Osteoblast (primary cell): ENCODE data around the gene EHMT2. TPM values are rescaled to one million over a fixed set of nuclear protein-coding genes. Genes with fewer than 3 reads are reported as not detected.

ENCODE experiments used
- DNase-seq: peaks from one replicate; pipeline ENCODE4 v3.0.0; 2011; ENCODE audit warnings: low spot score, mixed read lengths; ENCODE audit not compliant: insufficient read length; ENCODE audit errors: missing footprints
- H2AFZ ChIP-seq: 2 replicates; pipeline ENCODE4 v1.6.0; 2011; ENCODE audit warnings: mild to moderate bottlenecking, low read length
- H3K27ac ChIP-seq: 2 replicates; pipeline ENCODE4 v1.5.1; 2011; ENCODE audit warnings: mild to moderate bottlenecking, low read depth, low read length, moderate library complexity
- H3K27me3 ChIP-seq: 2 replicates; pipeline ENCODE4 v1.6.0; 2012; ENCODE audit warnings: mild to moderate bottlenecking, control low read depth, inconsistent platforms, low read length, moderate library complexity; ENCODE audit not compliant: insufficient read depth
- H3K36me3 ChIP-seq: 2 replicates; pipeline ENCODE4 v1.5.1; 2011; ENCODE audit warnings: mild to moderate bottlenecking, low read length, control low read depth, moderate library complexity; ENCODE audit not compliant: insufficient read depth
- H3K4me1 ChIP-seq: 2 replicates; pipeline ENCODE4 v1.5.1; 2011; ENCODE audit warnings: mild to moderate bottlenecking, low read length, control low read depth, moderate library complexity; ENCODE audit not compliant: insufficient read depth
- H3K4me2 ChIP-seq: 2 replicates; pipeline ENCODE4 v1.6.0; 2011; ENCODE audit warnings: mild to moderate bottlenecking, low read length; ENCODE audit not compliant: insufficient read depth
- H3K4me3 ChIP-seq: fragments of 200-600 bp; sonication (generic); 3 replicates; pipeline ENCODE4 v1.5.1; 2012; ENCODE audit warnings: mild to moderate bottlenecking, low read length, inconsistent platforms; ENCODE audit not compliant: insufficient read depth
- H3K79me2 ChIP-seq: 2 replicates; pipeline ENCODE4 v1.6.0; 2012; ENCODE audit warnings: mild to moderate bottlenecking, low read length, control low read depth, inconsistent platforms; ENCODE audit not compliant: insufficient read depth
- H3K9me3 ChIP-seq: 2 replicates; pipeline ENCODE4 v1.5.1; 2011; ENCODE audit warnings: low read depth, low read length, control low read depth
- H4K20me1 ChIP-seq: 2 replicates; pipeline ENCODE4 v1.6.0; 2012; ENCODE audit warnings: mild to moderate bottlenecking, low read length, control low read depth; ENCODE audit not compliant: insufficient read depth
- CTCF ChIP-seq: IDR thresholded peaks from 2 replicates; pipeline ENCODE4 v1.5.1; 2011; ENCODE audit warnings: mild to moderate bottlenecking, low read depth, low read length, moderate library complexity; ENCODE audit errors: extremely low read depth
- total RNA-seq: library from RNA; depleted of rRNA; stranded (reverse); fragments of >200 nt; gene quantifications from 2 replicates; pipeline ENCODE4 v1.2.3, GENCODE V29; 2012

The EHMT2 gene
- total RNA-seq, 1 donor = 40.9 TPM

GRCh38 chr6:31930962-31931361 is 33.5 kb upstream of the EHMT2 start:
- H4K20me1 ChIP-seq = no peaks in the 10 kb centered on the region
- no peaks in the 10 kb centered on the region for H3K9me3 ChIP-seq
- H3K27ac ChIP-seq = no peak overlapping the region
- no peak overlapping the region for H3K4me3 ChIP-seq
- no peak for DNase-seq
- no peak overlapping the region for H2AFZ ChIP-seq
- H3K27me3 ChIP-seq = peaks cover 8% of the 10 kb centered on the region
- no peaks in the 10 kb centered on the region for H3K36me3 ChIP-seq
- H3K79me2 ChIP-seq = no peaks in the 10 kb centered on the region
- no peak overlapping the region for H3K4me2 ChIP-seq
- H3K4me1 ChIP-seq = no peaks in the 10 kb centered on the region
- no peak for TF ChIP-seq CTCF

GRCh38 chr6:31928672-31928939 is 31.1 kb upstream of the EHMT2 start:
- Histone ChIP-seq H3K4me1 (no peaks in the 10 kb centered on the region), H4K20me1 (no peaks in the 10 kb centered on the region), H3K4me3 (no peak overlapping the region), H3K27ac (no peak overlapping the region), H3K4me2 (no peak overlapping the region), H3K36me3 (no peaks in the 10 kb centered on the region), H3K79me2 (no peaks in the 10 kb centered on the region), H3K27me3 (peaks cover 7% of the 10 kb centered on the region), H3K9me3 (no peaks in the 10 kb centered on the region), H2AFZ (no peak overlapping the region)
- TF ChIP-seq CTCF = no peak
- DNase-seq = no peak

- H3K27me3 ChIP-seq = peaks cover 1% of the 10 kb centered on the region
- no peaks in the 10 kb centered on the region for H3K79me2 ChIP-seq
- H3K4me2 ChIP-seq = peak overlapping the region; percentile 37
- H3K9me3 ChIP-seq = no peaks in the 10 kb centered on the region
- H3K27ac ChIP-seq = no peak overlapping the region
- H3K4me1 ChIP-seq = no peaks in the 10 kb centered on the region
- no peaks in the 10 kb centered on the region for H4K20me1 ChIP-seq
- TF ChIP-seq CTCF = no peak
- H3K36me3 ChIP-seq = no peaks in the 10 kb centered on the region
- DNase-seq = no peak
- peak overlapping the region; percentile 20 for H3K4me3 ChIP-seq
- peak overlapping the region; percentile 73 for H2AFZ ChIP-seq
These were observed 30.6 kb upstream of the EHMT2 start for GRCh38 chr6:31927863-31928671.

GRCh38 chr6:31927242-31927862 is 29.9 kb upstream of the EHMT2 start, which contains the start of gene C2:
Gene C2, plus strand, starts transcription at chr6:31927717. Its CDS starts 36 bp downstream, at chr6:31927753.
- H3K4me2 ChIP-seq = peak within 1 kb of the TSS; percentile 37
- TF ChIP-seq CTCF = no peak
- no peaks in the 10 kb centered on the region for H3K4me1 ChIP-seq
- H3K27ac ChIP-seq = no peak within 1 kb of the TSS
- no peaks in the 10 kb centered on the region for H3K9me3 ChIP-seq
- peak within 1 kb of the TSS; percentile 20 for H3K4me3 ChIP-seq
- no peak for DNase-seq
- H3K79me2 ChIP-seq = no peaks in the 10 kb centered on the region
- no peaks in the 10 kb centered on the region for H4K20me1 ChIP-seq
- peak within 1 kb of the TSS; percentile 73 for H2AFZ ChIP-seq
- no peaks in the 10 kb centered on the region for H3K27me3 ChIP-seq
- no peaks in the 10 kb centered on the region for H3K36me3 ChIP-seq
